H9 (cell line): ENCODE results near the gene HMCN1. TPM values are rescaled to one million over a fixed set of nuclear protein-coding genes. Genes with fewer than 3 reads are reported as not detected.
A peak's percentile ranks its signal among the peaks of the same experiment; 100 is the strongest.

Experiments
- DNase-seq: peaks from one replicate; pipeline ENCODE4 v3.0.0-alpha.2; 2017
- H2AFZ ChIP-seq: one replicate; pipeline ENCODE4 v1.6.1; 2013; ENCODE audit warnings: mild to moderate bottlenecking, low read length, control low read depth, moderate library complexity
- H2AK5ac ChIP-seq: 2 replicates; pipeline ENCODE4 v1.6.1; 2013; ENCODE audit warnings: low read length, control low read depth, mixed read lengths; ENCODE audit not compliant: insufficient read length
- H2BK120ac ChIP-seq: one replicate; pipeline ENCODE4 v1.6.1; 2013; ENCODE audit warnings: low read depth, mild to moderate bottlenecking, low read length, control low read depth, inconsistent platforms; ENCODE audit not compliant: poor library complexity, severe bottlenecking
- H2BK12ac ChIP-seq: 2 replicates; pipeline ENCODE4 v1.6.1; 2013; ENCODE audit warnings: low read length, control low read depth, mixed read lengths, low read depth; ENCODE audit not compliant: insufficient read length
- H2BK15ac ChIP-seq: 2 replicates; pipeline ENCODE4 v1.6.1; 2013; ENCODE audit warnings: low read depth, low read length, control low read depth
- H2BK20ac ChIP-seq: one replicate; pipeline ENCODE4 v1.6.1; 2013; ENCODE audit warnings: low read depth, mild to moderate bottlenecking, low read length, control low read depth, inconsistent platforms; ENCODE audit not compliant: poor library complexity, severe bottlenecking
- H2BK5ac ChIP-seq: 2 replicates; pipeline ENCODE4 v1.6.1; 2013; ENCODE audit warnings: low read length, control low read depth, mixed read lengths; ENCODE audit not compliant: insufficient read length
- H3K14ac ChIP-seq: 2 replicates; pipeline ENCODE4 v1.6.1; 2013; ENCODE audit warnings: low read length, control low read depth; ENCODE audit not compliant: insufficient read depth
- H3K18ac ChIP-seq: 2 replicates; pipeline ENCODE4 v1.6.1; 2013; ENCODE audit warnings: low read depth, mild to moderate bottlenecking, mixed read lengths, low read length, control low read depth; ENCODE audit not compliant: insufficient read length
- H3K23ac ChIP-seq: 2 replicates; pipeline ENCODE4 v1.6.1; 2013; ENCODE audit warnings: low read length, control low read depth, mixed read lengths, low read depth; ENCODE audit not compliant: insufficient read length
- H3K23me2 ChIP-seq: 2 replicates; pipeline ENCODE4 v1.6.1; 2013; ENCODE audit warnings: low read depth, mild to moderate bottlenecking, mixed read lengths, low read length, control low read depth; ENCODE audit not compliant: insufficient read length, poor library complexity, severe bottlenecking
- H3K27ac ChIP-seq: 2 replicates; pipeline ENCODE4 v1.5.1; 2013; ENCODE audit warnings: low read length, control low read depth, mixed read lengths, low read depth; ENCODE audit not compliant: insufficient read length
- H3K27me3 ChIP-seq: 2 replicates; pipeline ENCODE4 v1.6.1; 2013; ENCODE audit warnings: low read length, control low read depth, inconsistent platforms; ENCODE audit not compliant: insufficient read depth
- H3K4ac ChIP-seq: 2 replicates; pipeline ENCODE4 v1.6.1; 2013; ENCODE audit warnings: low read depth, mild to moderate bottlenecking, control low read depth, inconsistent platforms, low read length, moderate library complexity
- H3K4me1 ChIP-seq: 2 replicates; pipeline ENCODE4 v1.6.1; 2013; ENCODE audit warnings: low read length, control low read depth, inconsistent platforms; ENCODE audit not compliant: insufficient read depth
- H3K4me2 ChIP-seq: 2 replicates; pipeline ENCODE4 v1.6.1; 2013; ENCODE audit warnings: low read length, control low read depth, mixed read lengths; ENCODE audit not compliant: insufficient read length, insufficient read depth
- H3K56ac ChIP-seq: 2 replicates; pipeline ENCODE4 v1.6.1; 2013; ENCODE audit warnings: low read depth, mild to moderate bottlenecking, mixed read lengths, low read length, control low read depth; ENCODE audit not compliant: insufficient read length
- H3K79me1 ChIP-seq: 2 replicates; pipeline ENCODE4 v1.6.1; 2013; ENCODE audit warnings: low read depth, mild to moderate bottlenecking, moderate library complexity, low read length, control low read depth, inconsistent platforms; ENCODE audit not compliant: insufficient read depth, poor library complexity, severe bottlenecking
- H3K79me2 ChIP-seq: 2 replicates; pipeline ENCODE4 v1.6.1; 2013; ENCODE audit warnings: low read length, control low read depth, inconsistent platforms; ENCODE audit not compliant: insufficient read depth
- H3K9ac ChIP-seq: 2 replicates; pipeline ENCODE4 v1.6.1; 2013; ENCODE audit warnings: low read length, control low read depth, mixed read lengths; ENCODE audit not compliant: insufficient read length; ENCODE audit errors: extremely low read depth
- H3K9me3 ChIP-seq: one replicate; pipeline ENCODE4 v1.6.1; 2013; ENCODE audit warnings: low read depth, low read length, inconsistent platforms; ENCODE audit not compliant: control insufficient read depth
- H3T11ph ChIP-seq: one replicate; pipeline ENCODE4 v1.6.1; 2013; ENCODE audit warnings: mild to moderate bottlenecking, low read length, control low read depth, inconsistent platforms
- H4K20me1 ChIP-seq: one replicate; pipeline ENCODE4 v1.6.1; 2013; ENCODE audit not compliant: control insufficient read depth, insufficient read length, insufficient read depth
- H4K5ac ChIP-seq: 2 replicates; pipeline ENCODE4 v1.6.1; 2013; ENCODE audit warnings: low read depth, mild to moderate bottlenecking, mixed read lengths, low read length, control low read depth; ENCODE audit not compliant: insufficient read length
- H4K8ac ChIP-seq: replicated peaks from 2 replicates; pipeline ENCODE4 v1.6.1; 2013; ENCODE audit warnings: low read length, control low read depth, mixed read lengths, low read depth; ENCODE audit not compliant: insufficient read length
- H4K91ac ChIP-seq: 2 replicates; pipeline ENCODE4 v1.6.1; 2013; ENCODE audit warnings: low read depth, mild to moderate bottlenecking, moderate library complexity, mixed read lengths, low read length, control low read depth; ENCODE audit not compliant: insufficient read length
- H3K27ac Mint-ChIP-seq, 3 experiments: 2 replicates in 2 of 3; 3 replicates in 1 of 3; pipeline ENCODE4 v1.8.0; 2020 to 2021; ENCODE audit warnings: mixed read lengths in 3 of 3, mild to moderate bottlenecking in 1 of 3, moderate library complexity in 1 of 3
- H3K27me3 Mint-ChIP-seq: 2 replicates; pipeline ENCODE4 v1.8.0; 2021; ENCODE audit warnings: low read depth, mild to moderate bottlenecking, moderate library complexity, mixed read lengths
- H3K36me3 Mint-ChIP-seq, 3 experiments: 2 replicates in 2 of 3; 3 replicates in 1 of 3; pipeline ENCODE4 v1.8.0; 2020 to 2021; ENCODE audit warnings: low read depth in 3 of 3, mixed read lengths in 3 of 3; ENCODE audit not compliant: insufficient read depth in 1 of 3
- H3K4me1 Mint-ChIP-seq, 2 experiments: 2 replicates each; pipeline ENCODE4 v1.8.0; 2020; ENCODE audit warnings: mixed read lengths in 2 of 2
- H3K4me3 Mint-ChIP-seq, 2 experiments: 2 replicates in 1 of 2; 3 replicates in 1 of 2; pipeline ENCODE4 v1.8.0; 2020 to 2021; ENCODE audit warnings: mild to moderate bottlenecking in 2 of 2, mixed read lengths in 2 of 2, moderate library complexity in 1 of 2
- H3K9me3 Mint-ChIP-seq, 2 experiments: 2 replicates in 1 of 2; 3 replicates in 1 of 2; pipeline ENCODE4 v1.8.0; 2020; ENCODE audit warnings: mild to moderate bottlenecking in 2 of 2, mixed read lengths in 2 of 2, moderate library complexity in 1 of 2
- WGBS: extraction: QIAGEN DNeasy Blood & Tissue Kit; methylation state at CpG from one replicate; pipeline ENCODE4 v1.1.7; 2013; ENCODE audit warnings: missing lambda C conversion rate, low lambda C conversion rate, mixed read lengths; ENCODE audit not compliant: insufficient read length; ENCODE audit errors: extremely low coverage; 5-methylcytosine and 5-hydroxymethylcytosine counted together
- total RNA-seq: library from RNA; stranded (reverse); gene quantifications from 2 replicates; pipeline ENCODE4 v1.2.1, GENCODE V29; 2021
- TF ChIP-seq, protein P1 (sequence below): fragments of 200-600 bp; sonication (generic); conservative IDR thresholded peaks from 3 replicates; pipeline ENCODE4 v1.8.0; 2021; ENCODE audit warnings: antibody characterized with exemption, mild to moderate bottlenecking

Gene HMCN1
- total RNA-seq, 1 experiment from 2014 or later, result 3.3 TPM

GRCh38 chr1:186079084-186079684 lies 345.0 kb downstream of the HMCN1 start:
- peak overlapping the region in 2 of 3 experiments; percentile 10 to 41; a peak in 2 of 7 replicates for H3K27ac Mint-ChIP-seq
- H2BK12ac ChIP-seq, result no peak overlapping the region
- no peaks in the 10 kb centered on the region for H3K9me3 ChIP-seq
- H3K56ac ChIP-seq, result no peak overlapping the region
- H3K9ac ChIP-seq, result no peak overlapping the region
- no CpG with 5 or more reads among the region's 7 CpGs for WGBS
- TF ChIP-seq, protein P1, sequence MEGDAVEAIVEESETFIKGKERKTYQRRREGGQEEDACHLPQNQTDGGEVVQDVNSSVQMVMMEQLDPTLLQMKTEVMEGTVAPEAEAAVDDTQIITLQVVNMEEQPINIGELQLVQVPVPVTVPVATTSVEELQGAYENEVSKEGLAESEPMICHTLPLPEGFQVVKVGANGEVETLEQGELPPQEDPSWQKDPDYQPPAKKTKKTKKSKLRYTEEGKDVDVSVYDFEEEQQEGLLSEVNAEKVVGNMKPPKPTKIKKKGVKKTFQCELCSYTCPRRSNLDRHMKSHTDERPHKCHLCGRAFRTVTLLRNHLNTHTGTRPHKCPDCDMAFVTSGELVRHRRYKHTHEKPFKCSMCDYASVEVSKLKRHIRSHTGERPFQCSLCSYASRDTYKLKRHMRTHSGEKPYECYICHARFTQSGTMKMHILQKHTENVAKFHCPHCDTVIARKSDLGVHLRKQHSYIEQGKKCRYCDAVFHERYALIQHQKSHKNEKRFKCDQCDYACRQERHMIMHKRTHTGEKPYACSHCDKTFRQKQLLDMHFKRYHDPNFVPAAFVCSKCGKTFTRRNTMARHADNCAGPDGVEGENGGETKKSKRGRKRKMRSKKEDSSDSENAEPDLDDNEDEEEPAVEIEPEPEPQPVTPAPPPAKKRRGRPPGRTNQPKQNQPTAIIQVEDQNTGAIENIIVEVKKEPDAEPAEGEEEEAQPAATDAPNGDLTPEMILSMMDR, result no peak
- H2AFZ ChIP-seq, result no peak overlapping the region
- no peaks in the 10 kb centered on the region for H3K27me3 ChIP-seq
- H2BK20ac ChIP-seq, result no peak overlapping the region
- H4K20me1 ChIP-seq, result no peaks in the 10 kb centered on the region
- no peaks in the 10 kb centered on the region for H3K79me1 ChIP-seq
- no peak overlapping the region for H3K14ac ChIP-seq
- H3K36me3 Mint-ChIP-seq, result no peaks in the 10 kb centered on the region
- H3K79me2 ChIP-seq, result no peaks in the 10 kb centered on the region
- H3K4me3 Mint-ChIP-seq, result no peak overlapping the region
- H3K4me1 Mint-ChIP-seq, result no peaks in the 10 kb centered on the region
- H4K8ac ChIP-seq, result no peak overlapping the region
- no peak overlapping the region for H3K23ac ChIP-seq
- no peaks in the 10 kb centered on the region for H3K23me2 ChIP-seq
- no peak overlapping the region for H4K5ac ChIP-seq
- no peak overlapping the region for H3K4ac ChIP-seq
- no peak overlapping the region for H2BK15ac ChIP-seq
- no peak overlapping the region for H3K27ac ChIP-seq
- H3K9me3 Mint-ChIP-seq, result no peaks in the 10 kb centered on the region
- H4K91ac ChIP-seq, result no peak overlapping the region
- H2BK5ac ChIP-seq, result no peak overlapping the region
- no peak overlapping the region for H2BK120ac ChIP-seq
- H3T11ph ChIP-seq, result no peak overlapping the region
- no peaks in the 10 kb centered on the region for H3K27me3 Mint-ChIP-seq
- DNase-seq, result no peak
- no peak overlapping the region for H2AK5ac ChIP-seq
- no peaks in the 10 kb centered on the region for H3K4me1 ChIP-seq
- no peak overlapping the region for H3K18ac ChIP-seq
- H3K4me2 ChIP-seq, result no peak overlapping the region
